PC-3 (cell line): ENCODE results near the gene SANBR. TPM values are rescaled to one million over a fixed set of nuclear protein-coding genes. Genes with fewer than 3 reads are reported as not detected.
A peak's percentile ranks its signal among the peaks of the same experiment; 100 is the strongest.

Experiments used
- ATAC-seq: fragments of 200-7000 bp; cut with Tn5 transposase; 2 replicates; pipeline ENCODE4 v1.9.1; 2020; ENCODE audit warnings: mild to moderate bottlenecking, moderate library complexity
- BruUV-seq: library from RNA; stranded (reverse); fragments of 400-500 nt; replicated peaks from 2 replicates; lab custom pipeline; 2021; lab: Mats Ljungman, UMichigan
- CTCF ChIA-PET: fragments of 300-600 bp; sonication (Branson Sonifier 250); formaldehyde crosslinking; loops from one replicate; lab custom pipeline; 2022; ENCODE audit warnings: antibody characterized with exemption; lab: Charles Lee
- POLR2A ChIA-PET: fragments of 300-600 bp; sonication (Branson Sonifier 250); formaldehyde crosslinking; loops from one replicate; lab custom pipeline; 2022; ENCODE audit warnings: antibody characterized with exemption; ENCODE audit not compliant: unreplicated experiment; lab: Charles Lee
- DNase-seq: peaks from one replicate; pipeline ENCODE4 v3.0.0-alpha.2; 2015
- H2AFZ ChIP-seq: fragments of 300-600 bp; sonication (generic); 2 replicates; pipeline ENCODE4 v1.6.0; 2016; ENCODE audit warnings: antibody characterized with exemption, low read length
- H3F3A ChIP-seq: fragments of 300-600 bp; sonication (generic); one replicate; pipeline ENCODE4 v1.6.0; 2017; ENCODE audit warnings: antibody characterized with exemption, low read length, control low read depth, mild to moderate bottlenecking; ENCODE audit not compliant: unreplicated experiment
- H3K27ac ChIP-seq: fragments of 300-600 bp; sonication (generic); 2 replicates; pipeline ENCODE4 v1.5.1; 2016; ENCODE audit warnings: mild to moderate bottlenecking, low read length
- H3K27me3 ChIP-seq: fragments of 300-600 bp; sonication (generic); 2 replicates; pipeline ENCODE4 v1.6.1; 2016; ENCODE audit warnings: low read length, mixed read lengths
- H3K36me3 ChIP-seq: fragments of 300-600 bp; sonication (generic); 2 replicates; pipeline ENCODE4 v1.6.1; 2016; ENCODE audit warnings: low read depth, mixed run types, low read length, mixed read lengths
- H3K4me1 ChIP-seq: fragments of 300-600 bp; sonication (generic); 2 replicates; pipeline ENCODE4 v1.5.1; 2016; ENCODE audit warnings: low read length; ENCODE audit not compliant: insufficient read depth
- H3K4me2 ChIP-seq: fragments of 300-600 bp; sonication (generic); 2 replicates; pipeline ENCODE4 v1.6.0; 2016; ENCODE audit warnings: low read length
- H3K4me3 ChIP-seq: fragments of 300-600 bp; sonication (generic); 2 replicates; pipeline ENCODE4 v1.5.1; 2016; ENCODE audit warnings: mild to moderate bottlenecking, low read length, mixed read lengths
- H3K79me2 ChIP-seq: fragments of 300-600 bp; sonication (generic); 2 replicates; pipeline ENCODE4 v1.6.1; 2017; ENCODE audit warnings: low read length, mixed read lengths
- H3K9ac ChIP-seq: fragments of 300-600 bp; sonication (generic); 2 replicates; pipeline ENCODE4 v1.6.0; 2016; ENCODE audit warnings: mild to moderate bottlenecking, low read length
- H3K9me2 ChIP-seq: fragments of 300-600 bp; sonication (generic); replicated peaks from 2 replicates; pipeline ENCODE4 v1.6.1; 2016; ENCODE audit warnings: mixed run types, low read length, mixed read lengths
- H3K9me3 ChIP-seq: fragments of 300-600 bp; sonication (generic); 2 replicates; pipeline ENCODE4 v1.6.1; 2016; ENCODE audit warnings: low read length, mixed read lengths
- H4K20me1 ChIP-seq: fragments of 300-600 bp; sonication (generic); 2 replicates; pipeline ENCODE4 v1.6.1; 2016; ENCODE audit warnings: low read length, mixed read lengths
- CTCF ChIP-seq: fragments of 300-600 bp; sonication (generic); conservative IDR thresholded peaks from 2 replicates; pipeline ENCODE4 v1.5.1; 2017; ENCODE audit warnings: antibody characterized with exemption, low read depth, mild to moderate bottlenecking, low read length
- EZH2 ChIP-seq: fragments of 300-600 bp; sonication (generic); IDR thresholded peaks from one replicate; pipeline ENCODE4 v1.6.1; 2017; ENCODE audit warnings: antibody characterized with exemption, mild to moderate bottlenecking, low read length; ENCODE audit not compliant: unreplicated experiment
- EZH2phosphoT487 ChIP-seq: fragments of 300-600 bp; sonication (generic); IDR thresholded peaks from 2 replicates; pipeline ENCODE4 v1.6.1; 2018; ENCODE audit warnings: mild to moderate bottlenecking, antibody characterized with exemption, low read length, borderline replicate concordance
- intact Hi-C: fragments of 100-400 bp; cut with micrococcal nuclease; formaldehyde crosslinking; loops from 2 replicates; pipeline ENCODE4 v1.9.0; 2023
- total RNA-seq: library from RNA; depleted of rRNA; stranded (reverse); fragments of >200 nt; gene quantifications from 2 replicates; pipeline ENCODE4 v1.2.3, GENCODE V29; 2014

Gene SANBR
- total RNA-seq, 1 experiment from 2014 or later, result 4.8 TPM

- peak; percentile 87 for ATAC-seq
- Histone ChIP-seq H3K9me2 (no peaks in the 10 kb centered on the region), H3K27ac (peak within 1 kb of the TSS; percentile 97), H3K79me2 (peaks cover 85% of the 10 kb centered on the region), H3K36me3 (peaks cover 14% of the 10 kb centered on the region), H2AFZ (peak within 1 kb of the TSS; percentile 83), H3K4me3 (peak within 1 kb of the TSS; percentile 95), H3K4me2 (peak within 1 kb of the TSS; percentile 89), H3K9ac (peak within 1 kb of the TSS; percentile 95), H3K9me3 (no peaks in the 10 kb centered on the region), H3F3A (peaks cover 3% of the 10 kb centered on the region), H4K20me1 (peaks cover 10% of the 10 kb centered on the region; the same call in 1 of the 2 replicates), H3K4me1 (peaks cover 35% of the 10 kb centered on the region), H3K27me3 (no peaks in the 10 kb centered on the region)
- DNase-seq, result peak; percentile 73
- CTCF ChIA-PET, result no interaction called here
- TF ChIP-seq EZH2, result no peak
- no peak for TF ChIP-seq CTCF
- no peak for TF ChIP-seq EZH2phosphoT487
- POLR2A ChIA-PET, result no interaction called here
- BruUV-seq, result TSS peak; percentile 47
- intact Hi-C loops, result loop anchor here (1.0 to 5.0 kb wide), 2 partner anchors 48 to 135 kb away; partner anchors contain the start of genes REL and SANBR
Observed at GRCh38 chr2:61017556-61018317, 47.9 kb upstream of the SANBR start, which contains the start of the genes PEX13 and PUS10. TSS of gene PEX13 (plus strand) at chr2:61017720. CDS start at chr2:61017760, 40 bp downstream. TSS of gene PUS10 (minus strand) at chr2:61018255. CDS start at chr2:61011890, 6,365 bp downstream.

GRCh38 chr2:61018318-61018755 is 47.3 kb upstream of the SANBR start:
- intact Hi-C loops, result loop anchor here (5.0 kb wide), 1 partner anchor 136 kb away; the partner anchor contains the start of gene REL

More at GRCh38 chr2:61018318-61018755, 47.3 kb upstream of the SANBR start:
- ChIA-PET CTCF (no interaction called here), POLR2A (no interaction called here)
- H3K36me3 ChIP-seq, result peaks cover 14% of the 10 kb centered on the region
- no peaks in the 10 kb centered on the region for H3K9me2 ChIP-seq
- H2AFZ ChIP-seq, result peak overlapping the region; percentile 83
- no peaks in the 10 kb centered on the region for H3K9me3 ChIP-seq
- peaks cover 10% of the 10 kb centered on the region; the same call in 1 of the 2 replicates for H4K20me1 ChIP-seq
- H3K79me2 ChIP-seq, result peaks cover 85% of the 10 kb centered on the region
- H3K27ac ChIP-seq, result peak overlapping the region; percentile 97
- no peaks in the 10 kb centered on the region for H3K27me3 ChIP-seq
- H3F3A ChIP-seq, result peaks cover 3% of the 10 kb centered on the region
- H3K4me3 ChIP-seq, result peak overlapping the region; percentile 95
- BruUV-seq, result no TSS peak
- peak overlapping the region; percentile 89 for H3K4me2 ChIP-seq
- peak; percentile 56 for DNase-seq
- H3K9ac ChIP-seq, result peak overlapping the region; percentile 95
- ATAC-seq, result no peak
- H3K4me1 ChIP-seq, result peaks cover 29% of the 10 kb centered on the region
- TF ChIP-seq EZH2phosphoT487, result no peak
- TF ChIP-seq CTCF, result no peak
- TF ChIP-seq EZH2, result no peak
